WTC11 (cell line): Measurements from ENCODE around the gene THSD4.

Experiments used
- CREB1 ChIP-seq: sonication (generic); formaldehyde crosslinking; IDR thresholded peaks from 2 replicates; pipeline ENCODE4 v1.8.0; 2023; ENCODE audit warnings: mild to moderate bottlenecking, missing genetic modification reagents
- CTCF ChIP-seq: fragments of 200-600 bp; IDR thresholded peaks from 2 replicates; pipeline ENCODE4 v1.8.0; 2022; ENCODE audit warnings: antibody characterized with exemption
- FOXP1 ChIP-seq: sonication (generic); formaldehyde crosslinking; IDR thresholded peaks from 2 replicates; pipeline ENCODE4 v1.8.0; 2022; ENCODE audit warnings: missing genetic modification reagents, mild to moderate bottlenecking, moderate library complexity, borderline replicate concordance
- KAT7 ChIP-seq: sonication (generic); formaldehyde crosslinking; IDR thresholded peaks from 2 replicates; pipeline ENCODE4 v1.8.1; 2023; ENCODE audit warnings: missing genetic modification reagents, mild to moderate bottlenecking, borderline replicate concordance
- RELA ChIP-seq: sonication (generic); formaldehyde crosslinking; IDR thresholded peaks from 2 replicates; pipeline ENCODE4 v1.8.1; 2022; ENCODE audit warnings: missing genetic modification reagents, mild to moderate bottlenecking, borderline replicate concordance
- STAT6 ChIP-seq: sonication (generic); formaldehyde crosslinking; conservative IDR thresholded peaks from 2 replicates; pipeline ENCODE4 v1.8.1; 2023; ENCODE audit warnings: mild to moderate bottlenecking, low read depth, missing genetic modification reagents, moderate library complexity
- USF2 ChIP-seq: sonication (generic); formaldehyde crosslinking; IDR thresholded peaks from 2 replicates; pipeline ENCODE4 v1.8.1; 2023; ENCODE audit warnings: mild to moderate bottlenecking, missing genetic modification reagents, moderate library complexity
- ZNF232 ChIP-seq: sonication (generic); formaldehyde crosslinking; IDR thresholded peaks from 2 replicates; pipeline ENCODE4 v1.8.0; 2022; ENCODE audit warnings: mild to moderate bottlenecking, missing genetic modification reagents
- ZNF532 ChIP-seq: fragments of 250-450 bp; sonication (Bioruptor Pico); IDR thresholded peaks from 2 replicates; pipeline ENCODE4 v1.9.0; 2021; ENCODE audit warnings: mild to moderate bottlenecking, borderline replicate concordance
- TF ChIP-seq, protein P1 (sequence below): sonication (generic); formaldehyde crosslinking; conservative IDR thresholded peaks from 2 replicates; pipeline ENCODE4 v1.8.1; 2022; ENCODE audit warnings: mild to moderate bottlenecking, missing genetic modification reagents

- TF ChIP-seq ZNF532 (CRISPR knock-in tag): no peak
- TF ChIP-seq FOXP1 (CRISPR knock-in tag): no peak
- TF ChIP-seq CTCF: no peak
- TF ChIP-seq STAT6 (CRISPR knock-in tag): no peak
- no peak for TF ChIP-seq USF2 (CRISPR knock-in tag)
- TF ChIP-seq, protein P1, sequence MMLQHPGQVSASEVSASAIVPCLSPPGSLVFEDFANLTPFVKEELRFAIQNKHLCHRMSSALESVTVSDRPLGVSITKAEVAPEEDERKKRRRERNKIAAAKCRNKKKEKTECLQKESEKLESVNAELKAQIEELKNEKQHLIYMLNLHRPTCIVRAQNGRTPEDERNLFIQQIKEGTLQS: no peak
- no peak for TF ChIP-seq RELA (CRISPR knock-in tag)
- TF ChIP-seq ZNF232: no peak
- TF ChIP-seq KAT7 (CRISPR knock-in tag): no peak
- TF ChIP-seq CREB1: no peak
These were observed 3.3 kb upstream of the THSD4 start for GRCh38 chr15:71111950-71112349.
